ENCODE results near the gene ANKRD30B. TPM values are rescaled to one million over a fixed set of nuclear protein-coding genes. Genes with fewer than 3 reads are reported as not detected.
"Not testable (repeated sequence)": the region's sequence is repeated elsewhere in the genome, so short reads cannot be mapped to it uniquely, and the experiment has no call there.

The ANKRD30B gene
- total RNA-seq, 4 donors from 2014 or later, result 0.11 to 0.40 TPM; not detected in 2

- DNase-seq, result no peak
- Histone ChIP-seq H3K9me3 (no peaks in the 10 kb centered on the region), H3K36me3 (no peaks in the 10 kb centered on the region), H3K27me3 (no peaks in the 10 kb centered on the region), H3K27ac (no peak overlapping the region), H3K4me1 (peaks cover 0 to 4% of the 10 kb centered on the region in 2 donors), H3K4me3 (replicated peaks in 1 of 3) (no peak overlapping the region)
- 43 to 54% methylated on average over 15 of the region's 15 CpGs for WGBS, 2 donors
- TF ChIP-seq POLR2A (IDR thresholded peaks at IDR 0.05) (no peak), CTCF (IDR thresholded peaks at IDR 0.05) (no peak)
- intact Hi-C loops (cut with DNase I), result no loop called here
Measured at GRCh38 chr18:14748496-14748895, 524 bp downstream of the ANKRD30B start.

GRCh38 chr18:14763566-14763965 is 15.6 kb downstream of the ANKRD30B start:
- H3K27ac ChIP-seq; H3K4me1 ChIP-seq; H3K27me3 ChIP-seq; intact Hi-C loops (cut with DNase I); H3K9me3 ChIP-seq; DNase-seq; H3K36me3 ChIP-seq; H3K4me3 ChIP-seq (replicated peaks in 1 of 3): not testable (repeated sequence)
- 81% methylated on average over 5 of the region's 5 CpGs for WGBS, 2 donors

GRCh38 chr18:14767474-14767873 is 19.5 kb downstream of the ANKRD30B start:
- Histone ChIP-seq H3K9me3 (no peaks in the 10 kb centered on the region), H3K36me3 (no peaks in the 10 kb centered on the region), H3K27ac (no peak overlapping the region), H3K4me3 (replicated peaks in 1 of 3) (no peak overlapping the region), H3K4me1 (no peaks in the 10 kb centered on the region), H3K27me3 (no peaks in the 10 kb centered on the region)
- DNase-seq, result no peak
- intact Hi-C loops (cut with DNase I), result no loop called here
- no peak for TF ChIP-seq POLR2A (IDR thresholded peaks at IDR 0.05)
- TF ChIP-seq CTCF (IDR thresholded peaks at IDR 0.05), result no peak

- TF ChIP-seq POLR2A (IDR thresholded peaks at IDR 0.05) (no peak), CTCF (IDR thresholded peaks at IDR 0.05) (no peak)
- Histone ChIP-seq H3K4me1 (no peaks in the 10 kb centered on the region), H3K27ac (no peak overlapping the region), H3K27me3 (no peaks in the 10 kb centered on the region), H3K9me3 (no peaks in the 10 kb centered on the region), H3K36me3 (no peaks in the 10 kb centered on the region), H3K4me3 (replicated peaks in 1 of 3) (no peak overlapping the region)
- 32 to 38% methylated on average over 1 of the region's 1 CpG for WGBS, 2 donors
- DNase-seq, result no peak
- intact Hi-C loops (cut with DNase I), result no loop called here
Measured at GRCh38 chr18:14768241-14768640, 20.3 kb downstream of the ANKRD30B start.

GRCh38 chr18:14769381-14769780 is 21.4 kb downstream of the ANKRD30B start:
- Histone ChIP-seq H3K27ac (no peak overlapping the region), H3K4me3 (replicated peaks in 1 of 3) (no peak overlapping the region), H3K4me1 (no peaks in the 10 kb centered on the region), H3K27me3 (no peaks in the 10 kb centered on the region), H3K9me3 (no peaks in the 10 kb centered on the region), H3K36me3 (no peaks in the 10 kb centered on the region)
- 83 to 87% methylated on average over 2 of the region's 2 CpGs for WGBS, 2 donors
- intact Hi-C loops (cut with DNase I), result no loop called here
- no peak for DNase-seq
- no peak for TF ChIP-seq CTCF (IDR thresholded peaks at IDR 0.05)
- no peak for TF ChIP-seq POLR2A (IDR thresholded peaks at IDR 0.05)

GRCh38 chr18:14776801-14777200 is 28.8 kb downstream of the ANKRD30B start:
- WGBS, 2 donors, result 74 to 78% methylated on average over 2 of the region's 2 CpGs
- intact Hi-C loops (cut with DNase I), result no loop called here
- H3K4me3 ChIP-seq (replicated peaks in 1 of 3), result no peak overlapping the region
- no peaks in the 10 kb centered on the region for H3K36me3 ChIP-seq
- H3K27ac ChIP-seq, result no peak overlapping the region
- H3K4me1 ChIP-seq, result no peaks in the 10 kb centered on the region
- no peak for DNase-seq
- no peaks in the 10 kb centered on the region for H3K9me3 ChIP-seq
- TF ChIP-seq POLR2A (IDR thresholded peaks at IDR 0.05) (no peak), CTCF (IDR thresholded peaks at IDR 0.05) (no peak)
- no peaks in the 10 kb centered on the region for H3K27me3 ChIP-seq

Data from thyroid gland (tissue), 4 donors.